Sigmoid colon (tissue), 4 donors: ENCODE results near the gene ZNF276.

Source experiments
- EP300 ChIP-seq, 4 donors: sonication (generic); formaldehyde crosslinking; IDR thresholded peaks; one replicate each; pipeline ENCODE4 v1.6.1; 2017; ENCODE audit warnings: antibody characterized with exemption in 4 of 4
- TF ChIP-seq, protein P1 (sequence below), 4 experiments: fragments of 450-650 bp in 3 of 4; fragments of 200-600 bp in 1 of 4; IDR thresholded peaks; one replicate each; pipeline ENCODE4 v1.5.1; 2016 to 2019; ENCODE audit warnings: antibody characterized with exemption in 4 of 4, mild to moderate bottlenecking in 3 of 4, moderate library complexity in 2 of 4

DNA sequence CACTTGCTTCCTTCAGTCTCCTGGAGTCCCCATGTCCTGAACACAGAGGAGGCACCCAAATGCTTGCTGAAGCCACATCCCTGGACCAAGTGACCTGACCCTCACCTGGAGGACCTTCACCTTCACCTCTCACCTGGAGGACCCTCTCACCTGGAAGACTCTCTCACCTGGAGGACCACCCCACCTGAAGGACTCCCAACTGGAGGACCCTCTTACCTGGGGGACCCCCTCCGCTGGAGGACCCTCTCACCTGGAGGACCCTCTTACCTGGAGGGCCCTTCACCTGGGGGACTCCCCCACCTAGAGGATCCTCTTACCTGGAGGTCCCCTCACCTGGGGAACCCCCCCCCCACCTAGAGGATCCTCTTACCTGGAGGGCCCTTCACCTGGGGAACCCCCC, 35.4 kb upstream of the ZNF276 start:
- TF ChIP-seq, protein P1, sequence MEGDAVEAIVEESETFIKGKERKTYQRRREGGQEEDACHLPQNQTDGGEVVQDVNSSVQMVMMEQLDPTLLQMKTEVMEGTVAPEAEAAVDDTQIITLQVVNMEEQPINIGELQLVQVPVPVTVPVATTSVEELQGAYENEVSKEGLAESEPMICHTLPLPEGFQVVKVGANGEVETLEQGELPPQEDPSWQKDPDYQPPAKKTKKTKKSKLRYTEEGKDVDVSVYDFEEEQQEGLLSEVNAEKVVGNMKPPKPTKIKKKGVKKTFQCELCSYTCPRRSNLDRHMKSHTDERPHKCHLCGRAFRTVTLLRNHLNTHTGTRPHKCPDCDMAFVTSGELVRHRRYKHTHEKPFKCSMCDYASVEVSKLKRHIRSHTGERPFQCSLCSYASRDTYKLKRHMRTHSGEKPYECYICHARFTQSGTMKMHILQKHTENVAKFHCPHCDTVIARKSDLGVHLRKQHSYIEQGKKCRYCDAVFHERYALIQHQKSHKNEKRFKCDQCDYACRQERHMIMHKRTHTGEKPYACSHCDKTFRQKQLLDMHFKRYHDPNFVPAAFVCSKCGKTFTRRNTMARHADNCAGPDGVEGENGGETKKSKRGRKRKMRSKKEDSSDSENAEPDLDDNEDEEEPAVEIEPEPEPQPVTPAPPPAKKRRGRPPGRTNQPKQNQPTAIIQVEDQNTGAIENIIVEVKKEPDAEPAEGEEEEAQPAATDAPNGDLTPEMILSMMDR (IDR thresholded peaks at IDR 0.05) = no peak
- no peak for TF ChIP-seq EP300 (IDR thresholded peaks at IDR 0.05)
